Naive thymus-derived CD4-positive, alpha-beta T cell (primary cell): ENCODE data around the gene OXSR1. TPM values are rescaled to one million over a fixed set of nuclear protein-coding genes. Genes with fewer than 3 reads are reported as not detected.

Source experiments
- ATAC-seq: fragments of 150-1000 bp; cut with Tn5 transposase; 2 replicates; pipeline ENCODE4 v1.10.0; 2021; ENCODE audit warnings: mild to moderate bottlenecking, moderate library complexity
- CTCF ChIA-PET: fragments of 350-600 bp; sonication (Branson Sonifier 250); formaldehyde crosslinking; loops from one replicate; lab custom pipeline; 2021; ENCODE audit warnings: antibody characterized with exemption; lab: Charles Lee
- POLR2A ChIA-PET: fragments of 350-600 bp; sonication (Branson Sonifier 250); formaldehyde crosslinking; loops from one replicate; lab custom pipeline; 2021; ENCODE audit warnings: antibody characterized with exemption, inconsistent platforms; lab: Charles Lee
- DNase-seq, 9 donors: peaks; one replicate each; pipeline versions ENCODE4 v3.0.0 to v3.0.0-alpha.2; 2020 to 2022; ENCODE audit warnings: mixed read lengths in 1 of 9
- H3K27ac ChIP-seq: one replicate; pipeline ENCODE4 v1.7.0; 2013; ENCODE audit warnings: mild to moderate bottlenecking, low read depth, low read length, moderate library complexity
- H3K27me3 ChIP-seq, 2 donors: one replicate each; pipeline ENCODE4 v1.7.0; 2013; ENCODE audit warnings: low read length in 2 of 2, mild to moderate bottlenecking in 2 of 2, moderate library complexity in 2 of 2; ENCODE audit not compliant: control insufficient read depth in 2 of 2, insufficient read depth in 2 of 2
- H3K36me3 ChIP-seq, 3 experiments: 1 replicate in 2 of 3; 2 replicates in 1 of 3; pipeline ENCODE4 v1.7.0; 2013; ENCODE audit warnings: low read length in 3 of 3, mild to moderate bottlenecking in 3 of 3, moderate library complexity in 1 of 3; ENCODE audit not compliant: insufficient read depth in 3 of 3, control insufficient read depth in 2 of 3
- H3K4me1 ChIP-seq, 2 donors: one replicate each; pipeline ENCODE4 v1.7.0; 2013; ENCODE audit warnings: low read length in 2 of 2, mild to moderate bottlenecking in 2 of 2, moderate library complexity in 1 of 2; ENCODE audit not compliant: control insufficient read depth in 2 of 2, insufficient read depth in 2 of 2
- H3K4me3 ChIP-seq: 2 replicates; pipeline ENCODE4 v1.7.0; 2013; ENCODE audit warnings: mild to moderate bottlenecking, low read length
- H3K9me3 ChIP-seq, 3 experiments: 1 replicate in 2 of 3; 2 replicates in 1 of 3; pipeline ENCODE4 v1.7.0; 2013; ENCODE audit warnings: low read length in 3 of 3; ENCODE audit not compliant: control insufficient read depth in 2 of 3
- H3K27ac Mint-ChIP-seq, 9 donors: one replicate each; pipeline ENCODE4 v1.8.0; 2020 to 2022; ENCODE audit warnings: mixed read lengths in 9 of 9, mild to moderate bottlenecking in 8 of 9, moderate library complexity in 5 of 9, inconsistent platforms in 2 of 9
- H3K27me3 Mint-ChIP-seq, 5 donors: one replicate each; pipeline ENCODE4 v1.8.0; 2021 to 2022; ENCODE audit warnings: mixed read lengths in 5 of 5, mild to moderate bottlenecking in 1 of 5
- H3K36me3 Mint-ChIP-seq, 5 donors: one replicate each; pipeline ENCODE4 v1.8.0; 2020 to 2022; ENCODE audit warnings: mixed read lengths in 5 of 5, mild to moderate bottlenecking in 3 of 5, inconsistent platforms in 1 of 5
- H3K4me1 Mint-ChIP-seq, 7 donors: one replicate each; pipeline ENCODE4 v1.8.0; 2020 to 2022; ENCODE audit warnings: mixed read lengths in 7 of 7, mild to moderate bottlenecking in 3 of 7, inconsistent platforms in 1 of 7
- H3K4me3 Mint-ChIP-seq, 10 donors: one replicate each; pipeline ENCODE4 v1.8.0; 2020 to 2022; ENCODE audit warnings: mild to moderate bottlenecking in 10 of 10, mixed read lengths in 10 of 10, moderate library complexity in 6 of 10, inconsistent platforms in 2 of 10
- H3K9me3 Mint-ChIP-seq, 11 donors: one replicate each; pipeline ENCODE4 v1.8.0; 2020 to 2022; ENCODE audit warnings: mixed read lengths in 11 of 11, mild to moderate bottlenecking in 4 of 11, inconsistent platforms in 1 of 11, moderate library complexity in 1 of 11
- intact Hi-C, 2 donors: fragments of 100-400 bp; cut with micrococcal nuclease; formaldehyde crosslinking; loops; one replicate each; pipeline ENCODE4 v1.15.1; 2023
- polyA plus RNA-seq, 2 donors: library from polyadenylated mRNA; unstranded; fragments of 300-500 nt; fragmentation: Illumina TruSeq; gene quantifications; one replicate each; pipeline ENCODE4 v1.2.3, GENCODE V29; 2021
- total RNA-seq, 6 experiments: library from RNA in 5 of 6; stranded (reverse) in 5 of 6; gene quantifications; 1 replicate in 5 of 6; 2 replicates in 1 of 6; pipeline ENCODE4 v1.2.3 and lab custom pipeline; 2021 to 2026

Gene OXSR1
- total and polyA plus RNA-seq, 7 experiments from 2014 or later = 12.3 to 59.7 (median 35.9) TPM

DNA sequence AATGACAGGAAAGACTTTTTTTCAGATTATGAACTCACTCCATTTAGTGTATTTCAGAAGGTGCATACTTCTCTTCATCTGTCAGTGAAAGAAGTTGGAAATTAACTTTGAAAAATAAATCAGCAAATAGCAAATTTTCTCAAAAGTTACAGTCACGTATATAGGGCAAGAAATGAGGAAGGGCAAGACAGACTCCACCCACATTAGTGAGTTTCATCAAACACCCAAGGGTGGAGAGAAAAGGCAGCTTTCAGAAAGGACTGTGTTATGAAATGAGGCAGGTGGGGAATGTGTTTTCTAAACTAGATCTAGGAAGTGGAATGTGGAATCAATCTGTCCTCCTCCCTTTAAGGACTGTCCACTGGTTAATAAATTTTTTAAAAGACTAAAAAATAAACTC lies 103.2 kb downstream of the OXSR1 start:
- DNase-seq (no peak), ATAC-seq (peak; percentile 72)
- ChIA-PET CTCF (no interaction called here), POLR2A (no interaction called here)
- peaks cover 8 to 18% (median 13%) of the 10 kb centered on the region in 5 donors for H3K36me3 Mint-ChIP-seq
- Histone ChIP-seq H3K4me3 (no peak overlapping the region), H3K4me1 (no peaks in the 10 kb centered on the region), H3K27me3 (no peaks in the 10 kb centered on the region), H3K36me3 (no peaks in the 10 kb centered on the region), H3K27ac (no peak overlapping the region), H3K9me3 (no peaks in the 10 kb centered on the region)
- peaks cover 13 to 34% (median 24%) of the 10 kb centered on the region in 7 donors for H3K4me1 Mint-ChIP-seq
- H3K27ac Mint-ChIP-seq = peak overlapping the region in 1 of 9 donors; percentile 5
- intact Hi-C loops = no loop called here
- peak overlapping the region in 1 of 10 donors; percentile 24 for H3K4me3 Mint-ChIP-seq
- no peaks in the 10 kb centered on the region for H3K27me3 Mint-ChIP-seq
- peaks cover 0 to 5% (median 0%) of the 10 kb centered on the region in 11 donors for H3K9me3 Mint-ChIP-seq

DNA sequence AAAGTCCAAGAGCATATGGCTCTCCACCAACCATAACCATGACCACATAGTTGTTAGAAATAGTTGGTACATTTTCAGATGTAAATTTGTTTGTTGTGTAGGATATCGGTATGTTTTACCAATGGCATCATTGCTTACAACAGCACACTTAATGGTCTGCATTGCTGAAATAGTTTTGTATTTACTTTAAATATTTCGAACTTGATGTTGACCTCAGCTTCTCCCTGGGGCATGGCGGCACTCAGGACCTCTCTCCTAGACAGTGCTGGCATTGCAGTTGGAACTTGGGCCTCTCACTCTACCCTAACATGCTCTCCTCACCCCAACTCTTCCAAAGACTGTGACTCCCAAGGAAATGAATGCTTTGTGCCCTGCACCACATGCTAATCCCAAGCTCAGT lies 105.3 kb downstream of the OXSR1 start:
- H3K27ac Mint-ChIP-seq = no peak overlapping the region
- ChIA-PET POLR2A (no interaction called here), CTCF (no interaction called here)
- peaks cover 8 to 26% (median 13%) of the 10 kb centered on the region in 5 donors for H3K36me3 Mint-ChIP-seq
- peaks cover 11 to 21% (median 16%) of the 10 kb centered on the region in 7 donors for H3K4me1 Mint-ChIP-seq
- Histone ChIP-seq H3K27me3 (no peaks in the 10 kb centered on the region), H3K36me3 (no peaks in the 10 kb centered on the region), H3K4me1 (no peaks in the 10 kb centered on the region), H3K4me3 (no peak overlapping the region), H3K9me3 (no peaks in the 10 kb centered on the region), H3K27ac (no peak overlapping the region)
- intact Hi-C loops = no loop called here
- ATAC-seq (no peak), DNase-seq (no peak)
- H3K4me3 Mint-ChIP-seq = no peak overlapping the region
- no peaks in the 10 kb centered on the region for H3K27me3 Mint-ChIP-seq
- peaks cover 0 to 5% (median 0%) of the 10 kb centered on the region in 11 donors for H3K9me3 Mint-ChIP-seq

DNA sequence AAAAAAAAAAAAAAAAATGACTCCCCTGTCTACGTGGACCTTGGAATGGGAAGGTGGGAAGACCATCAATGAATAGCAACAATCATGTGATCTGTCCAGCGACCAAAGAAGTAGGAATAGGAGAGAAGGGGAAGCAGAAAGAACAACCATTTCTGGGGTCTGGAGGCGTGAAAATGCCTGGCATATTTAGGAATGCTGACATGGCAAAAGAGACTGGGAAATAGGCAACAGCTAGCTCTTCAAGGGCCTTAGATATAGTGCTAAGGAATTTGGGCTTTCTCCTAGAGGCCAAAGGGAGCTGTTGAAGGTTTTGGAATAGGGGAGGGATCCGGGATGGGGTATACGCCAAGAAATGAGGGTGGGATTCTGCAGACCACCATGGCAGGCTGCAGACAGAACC lies 106.2 kb downstream of the OXSR1 start:
- intact Hi-C loops = no loop called here
- Histone ChIP-seq H3K36me3 (no peaks in the 10 kb centered on the region), H3K9me3 (no peaks in the 10 kb centered on the region), H3K4me1 (no peaks in the 10 kb centered on the region), H3K27me3 (no peaks in the 10 kb centered on the region), H3K27ac (no peak overlapping the region), H3K4me3 (no peak overlapping the region)
- ChIA-PET CTCF (no interaction called here), POLR2A (no interaction called here)
- peaks cover 11 to 18% (median 16%) of the 10 kb centered on the region in 7 donors for H3K4me1 Mint-ChIP-seq
- no peak overlapping the region for H3K27ac Mint-ChIP-seq
- ATAC-seq = no peak
- no peak overlapping the region for H3K4me3 Mint-ChIP-seq
- H3K36me3 Mint-ChIP-seq = peaks cover 8 to 27% (median 13%) of the 10 kb centered on the region in 5 donors
- H3K27me3 Mint-ChIP-seq = no peaks in the 10 kb centered on the region
- no peak for DNase-seq
- H3K9me3 Mint-ChIP-seq = peaks cover 0 to 5% (median 0%) of the 10 kb centered on the region in 11 donors

DNA sequence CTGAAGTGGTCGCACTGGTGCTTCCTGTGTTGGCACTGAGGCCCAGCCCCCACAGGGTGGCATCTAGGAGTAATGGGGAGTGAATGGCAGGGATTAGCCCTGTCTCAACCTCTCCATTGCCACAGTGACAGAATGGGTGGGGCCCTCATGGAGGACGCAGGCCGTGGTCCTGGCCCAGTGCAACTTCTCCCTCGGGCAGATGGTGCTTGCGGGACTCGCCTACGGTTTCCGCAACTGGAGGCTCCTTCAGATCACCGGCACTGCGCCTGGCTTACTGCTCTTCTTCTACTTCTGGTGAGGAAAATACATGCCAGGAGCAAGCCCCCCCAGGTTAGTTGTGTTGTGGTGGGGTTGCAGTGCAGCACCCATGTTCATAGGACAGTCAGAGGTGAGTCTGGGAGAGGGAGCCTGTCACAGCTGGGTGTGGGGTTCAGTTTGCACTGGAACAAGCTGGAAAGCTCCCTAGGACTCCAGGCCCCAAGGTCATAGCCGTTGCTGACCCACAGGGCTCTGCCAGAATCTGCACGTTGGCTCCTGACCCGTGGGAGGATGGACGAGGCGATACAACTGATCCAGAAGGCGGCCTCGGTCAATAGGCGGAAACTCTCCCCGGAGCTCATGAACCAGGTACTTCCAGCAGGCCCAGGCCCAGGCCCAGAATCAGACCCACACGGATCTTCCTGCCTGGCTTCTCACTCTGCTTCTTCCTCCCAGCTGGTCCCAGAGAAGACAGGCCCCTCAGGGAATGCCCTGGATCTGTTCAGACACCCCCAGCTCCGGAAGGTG lies 109.7 kb downstream of the OXSR1 start:
- H3K27ac Mint-ChIP-seq = no peak overlapping the region
- Histone ChIP-seq H3K4me3 (no peak overlapping the region), H3K27ac (no peak overlapping the region), H3K9me3 (no peaks in the 10 kb centered on the region), H3K36me3 (no peaks in the 10 kb centered on the region), H3K4me1 (no peaks in the 10 kb centered on the region), H3K27me3 (no peaks in the 10 kb centered on the region)
- no peak for ATAC-seq
- H3K4me3 Mint-ChIP-seq = no peak overlapping the region
- ChIA-PET POLR2A (no interaction called here), CTCF (no interaction called here)
- DNase-seq = no peak
- H3K4me1 Mint-ChIP-seq = no peaks in the 10 kb centered on the region
- peaks cover 3 to 33% (median 7%) of the 10 kb centered on the region in 5 donors for H3K36me3 Mint-ChIP-seq
- no peaks in the 10 kb centered on the region for H3K27me3 Mint-ChIP-seq
- intact Hi-C loops = no loop called here
- H3K9me3 Mint-ChIP-seq = peaks cover 0 to 5% (median 0%) of the 10 kb centered on the region in 11 donors

DNA sequence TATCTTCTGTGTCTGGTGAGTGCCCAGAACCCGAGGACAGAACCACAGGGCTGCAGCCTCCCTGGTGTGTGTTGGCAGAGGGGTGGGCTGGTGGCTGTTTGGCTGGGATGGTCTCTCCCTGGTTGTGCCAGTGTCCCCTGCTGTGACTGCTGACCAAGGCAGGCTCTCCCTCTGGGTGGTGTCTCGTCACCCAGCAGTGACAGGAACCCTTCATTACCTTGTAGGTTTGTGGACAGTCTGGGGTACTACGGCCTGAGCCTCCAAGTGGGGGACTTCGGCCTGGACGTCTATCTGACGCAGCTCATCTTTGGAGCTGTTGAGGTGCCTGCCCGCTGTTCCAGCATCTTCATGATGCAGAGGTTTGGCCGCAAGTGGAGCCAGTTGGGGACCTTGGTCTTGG lies 110.3 kb downstream of the OXSR1 start:
- Histone ChIP-seq H3K36me3 (no peaks in the 10 kb centered on the region), H3K4me3 (no peak overlapping the region), H3K27me3 (no peaks in the 10 kb centered on the region), H3K27ac (no peak overlapping the region), H3K9me3 (no peaks in the 10 kb centered on the region), H3K4me1 (no peaks in the 10 kb centered on the region)
- Mint-ChIP-seq H3K4me3 (no peak overlapping the region), H3K27me3 (no peaks in the 10 kb centered on the region), H3K4me1 (no peaks in the 10 kb centered on the region), H3K27ac (no peak overlapping the region), H3K9me3 (peaks cover 0 to 4% (median 0%) of the 10 kb centered on the region in 11 donors), H3K36me3 (peaks cover 3 to 27% (median 4%) of the 10 kb centered on the region in 5 donors)
- intact Hi-C loops = no loop called here
- ChIA-PET POLR2A (no interaction called here), CTCF (no interaction called here)
- ATAC-seq = no peak
- DNase-seq = no peak

DNA sequence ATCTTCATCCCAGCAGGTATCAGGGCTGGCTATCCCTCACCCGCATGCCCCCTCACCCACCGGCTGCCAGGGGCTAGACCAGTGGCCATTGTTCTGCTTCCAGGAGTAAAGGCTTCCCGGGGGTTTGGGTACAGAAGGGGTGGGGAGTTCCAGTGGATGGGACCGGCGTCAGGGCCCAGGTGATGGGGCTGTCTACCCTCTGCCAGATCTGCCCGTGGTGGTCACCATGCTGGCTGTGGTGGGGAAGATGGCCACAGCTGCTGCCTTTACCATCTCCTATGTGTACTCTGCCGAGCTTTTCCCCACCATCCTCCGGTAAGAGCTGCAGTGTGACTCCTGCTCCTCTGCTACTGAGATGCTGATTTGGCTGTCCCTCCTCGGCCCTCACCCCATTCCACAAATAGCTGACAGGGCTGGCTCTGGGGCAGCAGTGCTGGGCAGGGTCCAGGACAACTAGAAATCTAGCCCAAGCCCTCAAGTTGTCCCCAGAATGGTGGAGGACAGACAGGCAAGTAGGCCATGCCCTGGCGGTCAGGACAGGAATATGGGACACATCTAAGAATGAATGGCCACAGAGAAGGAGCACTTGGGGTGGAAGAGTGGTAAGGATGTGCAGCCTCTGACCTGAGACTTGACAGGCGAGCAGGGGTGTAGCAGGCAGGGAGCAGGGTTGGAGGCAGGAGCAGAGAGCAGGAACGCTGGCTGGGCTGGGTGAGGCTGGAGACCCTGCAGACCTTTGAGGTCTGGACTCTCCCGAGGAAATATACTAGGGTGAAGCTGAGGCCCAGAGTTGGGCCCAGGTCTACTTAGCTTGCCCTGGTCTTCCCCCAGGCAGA lies 111.0 kb downstream of the OXSR1 start:
- peaks cover 0 to 23% (median 2%) of the 10 kb centered on the region in 5 donors for H3K36me3 Mint-ChIP-seq
- Histone ChIP-seq H3K9me3 (no peaks in the 10 kb centered on the region), H3K27me3 (no peaks in the 10 kb centered on the region), H3K36me3 (no peaks in the 10 kb centered on the region), H3K27ac (no peak overlapping the region), H3K4me1 (no peaks in the 10 kb centered on the region), H3K4me3 (no peak overlapping the region)
- DNase-seq (no peak), ATAC-seq (peak; percentile 26)
- no peaks in the 10 kb centered on the region for H3K4me1 Mint-ChIP-seq
- POLR2A ChIA-PET = no interaction called here
- H3K27ac Mint-ChIP-seq = peak overlapping the region in 1 of 9 donors; percentile 65
- no peak overlapping the region for H3K4me3 Mint-ChIP-seq
- H3K27me3 Mint-ChIP-seq = no peaks in the 10 kb centered on the region
- H3K9me3 Mint-ChIP-seq = peaks cover 0 to 1% (median 0%) of the 10 kb centered on the region in 11 donors
- intact Hi-C loops = no loop called here
- CTCF ChIA-PET = no interaction called here
